HS-27A (cell line): ENCODE data around the gene LOXHD1.

ENCODE experiments used
- DNase-seq: peaks from one replicate; pipeline ENCODE4 v3.0.0-alpha.2; 2012; ENCODE audit warnings: low read depth, missing footprints

LOXHD1 gene

DNA sequence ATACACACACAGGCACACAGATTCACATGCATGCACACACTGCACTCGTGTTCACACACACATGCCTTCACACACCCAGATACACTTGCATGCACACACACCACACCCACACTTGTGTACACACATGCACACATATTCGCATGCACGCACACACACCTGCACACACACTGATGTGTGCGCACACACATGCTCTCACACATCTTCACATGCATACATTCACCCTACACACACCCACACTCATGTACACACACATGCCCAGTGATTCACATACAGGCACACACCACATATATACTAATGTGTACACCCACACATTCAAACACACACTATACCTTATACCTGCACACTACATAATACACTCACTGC is 181.6 kb downstream of the LOXHD1 start:
- DNase-seq, result no peak

DNA sequence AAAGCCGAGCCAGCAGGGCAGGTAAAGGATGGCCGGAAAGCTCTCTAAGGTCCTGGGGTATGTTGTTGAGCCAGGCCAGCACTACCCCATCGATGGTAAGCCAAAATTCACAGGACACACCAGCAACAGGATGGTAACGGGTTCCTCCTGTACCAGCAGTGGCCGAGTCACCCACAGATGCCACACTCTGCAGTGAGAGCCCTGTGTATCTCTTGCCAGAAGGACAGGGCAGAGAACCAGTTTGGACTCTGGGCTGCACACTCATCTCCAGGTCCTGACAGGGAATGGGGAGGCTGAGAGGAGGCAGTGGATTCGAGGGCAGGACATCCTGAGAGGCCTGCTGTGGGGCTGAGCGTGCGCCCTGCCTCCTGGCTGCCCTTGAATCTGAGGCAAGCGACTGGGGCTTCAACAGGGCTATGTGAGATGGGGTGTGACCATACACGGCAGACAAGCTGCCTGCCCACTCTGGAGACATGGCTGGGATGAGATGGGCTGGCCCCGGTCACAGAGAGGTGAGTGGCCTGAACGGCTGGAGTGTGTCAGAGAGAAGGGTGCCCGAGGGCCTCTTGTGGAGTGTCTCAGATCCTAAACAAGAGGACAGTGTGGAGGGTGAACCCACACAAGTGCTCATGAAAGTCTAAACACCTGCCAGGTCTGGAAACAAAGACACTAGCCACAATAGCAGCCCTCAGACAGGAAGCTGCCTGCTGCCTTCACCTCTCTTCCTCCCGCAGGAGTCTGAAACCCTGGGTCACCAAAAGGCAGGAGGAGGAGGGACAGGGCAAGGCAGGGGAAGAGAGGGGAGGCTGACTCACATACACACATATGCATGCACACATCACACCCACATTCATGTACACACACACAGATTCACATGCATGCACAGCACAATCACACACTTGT is 182.3 kb downstream of the LOXHD1 start:
- no peak for DNase-seq

DNA sequence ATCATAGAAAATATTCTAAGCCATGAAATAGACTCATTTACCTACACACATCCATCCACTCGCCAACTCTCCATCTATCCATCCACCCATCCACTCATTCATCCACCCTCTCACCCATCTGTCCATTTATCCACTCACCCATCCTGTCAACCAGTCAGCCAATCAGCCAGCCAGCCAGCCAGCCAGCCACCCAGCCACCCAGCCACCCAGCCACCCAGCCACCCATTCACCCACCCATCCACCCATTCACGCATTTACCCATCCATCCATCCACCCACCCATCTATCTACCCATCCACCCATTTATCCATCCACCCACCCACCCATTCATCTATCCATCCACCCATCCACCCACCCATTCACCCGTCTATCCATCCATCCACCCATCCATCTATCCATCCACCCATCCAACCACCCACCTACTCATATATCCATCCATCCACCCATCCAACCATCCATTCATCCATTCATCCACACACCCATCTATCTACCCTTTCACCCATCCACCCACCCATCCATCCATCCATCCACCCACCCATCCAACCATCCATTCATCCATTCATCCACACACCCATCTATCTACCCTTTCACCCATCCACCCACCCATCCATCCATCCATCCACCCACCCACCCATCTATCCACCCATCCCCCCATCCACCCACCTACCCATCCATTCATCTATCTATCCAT is 185.1 kb downstream of the LOXHD1 start:
- no peak for DNase-seq

DNA sequence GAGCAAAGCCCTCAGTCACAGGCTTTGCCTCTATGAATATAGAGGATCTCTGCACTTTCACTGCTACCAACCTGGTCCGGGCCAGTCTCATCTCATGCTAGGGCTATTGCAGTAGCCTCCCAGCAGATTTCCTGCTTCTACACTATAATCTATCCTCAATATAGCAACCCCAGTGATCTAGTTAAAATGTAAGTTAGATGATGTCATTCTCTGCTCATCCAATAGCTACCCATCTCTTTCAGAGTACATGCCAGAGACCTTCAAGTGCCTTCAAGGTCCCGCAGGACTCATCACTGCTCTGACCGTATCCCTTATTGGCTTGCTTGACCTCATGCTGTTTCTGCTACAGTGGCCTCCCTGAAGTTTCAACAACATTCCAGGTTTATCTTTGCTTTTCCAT is 186.3 kb downstream of the LOXHD1 start:
- no peak for DNase-seq

DNA sequence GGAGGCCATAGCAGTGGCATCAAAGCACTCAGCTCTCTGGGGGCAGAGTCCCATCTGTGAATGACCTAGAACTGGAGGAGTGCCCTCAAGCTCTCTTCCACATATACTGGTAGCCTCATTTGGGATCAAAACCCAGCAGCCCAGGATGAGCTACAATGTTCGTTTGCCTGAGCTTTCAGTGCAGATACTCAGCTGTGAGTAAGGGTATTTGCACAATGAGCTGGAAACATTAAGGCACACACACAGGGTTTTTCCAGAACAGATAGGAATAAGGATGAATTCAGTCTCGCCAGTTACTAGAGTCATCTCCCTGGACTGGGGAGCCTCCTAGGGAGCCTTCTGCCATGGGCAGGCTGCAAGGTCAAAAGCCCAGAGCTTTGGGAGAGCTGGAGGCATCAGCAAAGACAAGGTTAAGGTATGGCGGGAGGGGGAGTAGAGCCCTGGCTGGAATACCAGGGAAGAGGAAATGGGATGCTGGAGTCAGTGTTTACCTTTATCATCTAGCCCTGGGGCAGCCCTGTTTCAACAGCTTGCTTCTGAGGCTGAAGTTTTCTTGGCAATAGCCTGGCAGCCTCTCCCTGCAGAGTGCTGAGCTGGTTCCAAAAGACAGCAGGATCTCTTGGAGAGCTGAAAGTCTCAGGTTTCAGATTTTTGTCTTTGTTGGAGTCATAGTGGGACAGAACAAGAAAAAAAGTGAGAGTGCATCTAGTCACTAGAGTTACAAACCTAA is 187.7 kb downstream of the LOXHD1 start:
- no peak for DNase-seq

DNA sequence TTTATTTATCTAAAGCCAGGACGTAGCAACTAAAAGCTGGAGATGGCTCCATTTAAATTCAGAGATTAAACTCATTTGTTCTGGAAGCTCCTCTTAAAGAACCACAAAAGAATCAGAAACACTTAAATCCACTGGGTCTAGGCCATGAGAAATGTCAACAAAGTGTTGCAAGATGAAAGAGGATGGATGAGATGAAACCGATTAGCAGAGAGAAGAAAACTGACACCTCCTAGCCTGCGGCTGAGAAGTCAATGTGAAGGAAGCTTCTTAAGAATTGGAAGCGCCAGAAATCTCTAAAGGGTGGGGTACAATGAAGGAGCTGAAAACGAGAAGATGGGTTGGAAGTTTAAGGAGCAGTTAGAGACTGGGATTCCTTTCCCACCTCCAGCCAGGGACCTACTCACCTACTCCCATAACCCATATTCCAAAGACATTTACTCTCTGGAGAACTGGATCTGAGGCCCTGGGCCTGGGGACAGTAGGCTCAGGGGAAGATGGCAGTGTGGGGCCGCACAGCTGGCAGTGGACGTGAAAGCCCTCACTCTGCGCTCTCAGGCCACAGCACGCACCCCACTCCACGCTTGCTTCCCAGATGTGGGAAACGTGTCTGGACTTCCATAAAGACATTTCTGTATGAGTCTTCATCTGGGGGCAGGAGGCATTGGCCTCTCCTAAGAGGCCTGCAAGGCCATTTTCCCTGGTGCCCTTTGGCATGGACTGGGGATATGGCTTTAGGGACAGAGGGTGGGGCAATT is 188.4 kb downstream of the LOXHD1 start:
- DNase-seq, result no peak

DNA sequence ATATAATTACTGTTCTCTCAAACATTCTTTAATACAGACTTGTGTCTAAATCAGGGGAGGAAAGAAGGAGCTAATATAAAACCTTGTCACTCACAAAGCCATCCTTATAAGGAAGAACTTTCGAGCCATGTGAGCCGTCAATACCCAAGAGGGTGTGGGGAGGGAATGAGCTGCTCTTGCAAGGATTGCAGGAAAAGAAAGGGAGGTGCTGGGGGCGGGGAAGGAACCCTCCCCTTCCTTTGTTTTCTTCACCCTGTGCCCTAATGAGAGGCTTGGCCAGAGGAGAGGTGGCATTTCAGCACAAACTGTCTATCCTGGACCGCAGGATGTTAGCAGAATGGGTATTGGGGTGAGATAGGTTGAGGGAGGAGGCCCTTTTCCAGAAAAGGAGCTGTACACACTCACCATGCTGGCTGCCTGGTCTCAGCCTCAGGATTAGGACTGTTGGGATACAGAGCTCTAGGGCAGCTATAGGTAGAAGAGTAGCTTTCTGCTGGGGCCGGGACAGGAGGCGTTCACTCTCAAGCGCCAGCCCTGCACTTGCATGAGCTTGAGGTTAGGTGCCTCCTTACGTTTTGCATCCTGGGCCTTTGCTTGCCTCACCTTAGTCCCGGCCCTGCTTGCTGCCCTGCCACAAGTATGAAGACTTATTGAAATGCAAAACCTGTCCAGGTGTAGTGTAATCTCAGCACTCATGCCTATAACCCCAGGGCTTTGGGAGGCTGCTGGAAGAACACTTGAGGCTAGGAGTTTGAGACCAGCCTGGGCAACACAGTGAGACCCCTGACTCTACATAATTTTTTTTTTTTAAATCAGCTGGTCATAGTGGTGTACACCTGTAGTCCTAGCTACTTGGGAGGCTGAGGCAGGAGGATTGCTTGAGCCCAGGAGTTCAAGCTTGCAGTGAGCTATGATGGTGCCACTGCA is 190.5 kb downstream of the LOXHD1 start:
- DNase-seq, result no peak

DNA sequence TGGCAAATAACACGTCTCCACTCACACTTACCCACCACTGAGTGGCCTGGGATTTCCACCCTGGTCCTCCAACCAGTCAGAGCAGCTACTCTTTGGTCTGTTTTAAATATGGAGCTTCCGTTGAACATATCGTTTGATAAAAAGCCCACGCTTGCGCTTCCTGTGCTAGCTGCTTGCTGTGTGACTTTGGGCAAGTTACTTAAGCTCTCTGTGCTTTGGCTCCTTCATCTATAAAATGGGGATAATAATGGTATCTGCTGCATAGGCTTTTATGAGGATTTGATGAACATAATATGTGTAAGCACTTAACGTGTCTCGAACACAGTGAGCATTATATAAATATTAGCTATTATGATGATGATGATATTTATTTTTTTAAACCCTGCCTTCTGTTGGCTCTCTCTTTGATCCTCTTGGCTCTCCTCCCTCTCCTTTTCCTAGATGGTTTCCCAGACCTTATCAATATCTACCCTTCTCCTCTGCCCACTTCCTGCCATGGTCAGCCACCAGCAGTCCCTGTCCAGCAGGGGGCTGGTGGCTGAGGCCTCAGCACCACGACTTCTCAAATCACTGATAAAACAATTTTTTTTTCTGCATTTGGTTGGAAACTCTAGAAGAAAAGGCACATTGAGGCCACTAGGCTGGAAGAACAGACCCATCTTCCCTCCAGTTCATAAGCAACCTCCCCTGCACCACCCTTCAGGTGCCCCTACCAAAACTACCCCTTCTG is 191.9 kb downstream of the LOXHD1 start:
- DNase-seq, result no peak

DNA sequence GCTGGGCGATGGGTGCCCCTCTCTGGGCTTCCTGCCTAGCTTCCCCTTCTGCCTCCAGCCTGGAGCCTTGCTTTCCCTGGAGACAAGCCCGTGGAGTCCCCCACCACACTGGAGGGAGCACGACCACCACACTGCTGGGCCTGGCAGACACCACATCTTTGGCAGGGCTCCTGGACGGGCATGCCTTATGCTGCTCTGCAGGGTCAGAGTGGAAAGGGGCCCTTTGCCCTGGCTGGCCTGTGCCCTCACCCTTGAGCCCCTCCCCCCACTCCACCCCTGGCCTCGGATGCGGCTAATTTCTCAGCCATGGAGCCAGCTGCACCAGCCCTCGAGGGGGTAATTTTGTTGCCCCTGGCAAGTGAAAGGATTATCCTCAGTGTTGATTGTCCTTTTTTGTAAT is 194.5 kb downstream of the LOXHD1 start:
- no peak for DNase-seq

DNA sequence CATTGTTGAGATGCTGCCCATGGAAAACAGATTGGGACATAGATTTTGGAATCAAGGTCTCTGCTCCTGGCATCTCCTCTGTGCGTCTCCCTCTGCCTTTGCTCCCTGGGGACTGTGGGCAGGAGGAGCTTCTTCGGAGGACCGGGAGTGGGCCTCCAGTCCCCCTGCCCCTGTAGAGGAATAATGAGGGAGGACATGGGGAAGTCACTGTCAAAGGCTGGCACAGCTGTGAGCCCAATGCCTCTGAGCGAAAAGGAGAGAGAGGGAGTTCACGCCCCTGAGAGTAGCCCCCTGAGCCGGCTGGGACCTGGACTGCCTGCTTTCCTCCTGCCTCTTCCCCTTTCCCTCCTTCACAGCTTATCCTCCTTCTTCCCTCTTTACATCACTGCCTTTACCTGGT is 195.0 kb downstream of the LOXHD1 start:
- DNase-seq, result no peak

DNA sequence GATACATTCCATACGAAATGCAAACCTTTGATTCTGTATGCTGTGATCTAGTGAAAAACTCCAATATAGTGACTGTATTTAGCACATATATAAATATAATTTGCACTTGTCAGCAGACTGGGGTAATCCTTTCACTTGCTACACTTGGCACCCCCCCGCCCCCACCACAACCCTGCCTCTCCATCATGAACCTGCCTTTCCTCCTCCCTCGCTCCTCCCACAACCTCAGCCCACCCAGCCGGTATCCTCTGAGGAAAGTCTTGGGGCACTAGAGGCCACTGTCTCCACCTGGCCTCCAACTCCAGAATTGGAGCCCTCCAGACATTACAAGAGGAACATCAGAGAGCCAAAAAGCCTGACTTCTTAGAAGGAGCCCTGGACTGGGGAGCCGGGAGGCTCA is 196.3 kb downstream of the LOXHD1 start:
- DNase-seq, result no peak

DNA sequence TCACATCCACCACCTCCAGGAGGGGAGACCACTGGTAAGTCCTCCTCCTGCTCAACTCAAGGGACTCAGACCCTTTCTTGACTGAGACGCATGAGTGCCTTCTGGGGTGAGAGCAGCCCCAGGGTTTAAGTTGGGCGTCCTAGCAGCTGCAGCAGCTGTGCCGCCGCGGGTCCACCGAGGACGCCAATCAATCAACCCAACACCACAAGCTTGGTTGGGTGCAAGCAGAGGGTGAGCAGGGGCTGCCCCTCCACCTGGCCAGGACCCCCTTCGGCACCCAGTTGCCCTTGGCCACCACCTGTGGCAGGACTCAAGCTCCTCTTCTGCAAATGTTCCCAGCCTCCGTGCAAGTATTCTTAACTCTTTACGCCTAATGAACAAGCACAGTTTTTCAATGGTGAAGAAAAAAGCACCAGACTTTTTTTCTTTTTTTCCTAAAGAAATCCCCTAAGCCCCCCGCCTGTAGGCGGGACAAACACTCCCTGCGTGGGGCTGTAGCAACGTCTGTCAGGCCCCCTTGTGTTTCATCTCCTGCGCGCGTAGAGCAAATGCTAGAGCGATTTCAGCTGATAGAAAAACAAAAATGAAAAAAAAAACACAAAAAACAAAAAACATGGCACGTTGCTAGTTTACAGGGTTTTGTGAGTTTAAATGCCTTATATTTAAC is 197.1 kb downstream of the LOXHD1 start:
- no peak for DNase-seq

DNA sequence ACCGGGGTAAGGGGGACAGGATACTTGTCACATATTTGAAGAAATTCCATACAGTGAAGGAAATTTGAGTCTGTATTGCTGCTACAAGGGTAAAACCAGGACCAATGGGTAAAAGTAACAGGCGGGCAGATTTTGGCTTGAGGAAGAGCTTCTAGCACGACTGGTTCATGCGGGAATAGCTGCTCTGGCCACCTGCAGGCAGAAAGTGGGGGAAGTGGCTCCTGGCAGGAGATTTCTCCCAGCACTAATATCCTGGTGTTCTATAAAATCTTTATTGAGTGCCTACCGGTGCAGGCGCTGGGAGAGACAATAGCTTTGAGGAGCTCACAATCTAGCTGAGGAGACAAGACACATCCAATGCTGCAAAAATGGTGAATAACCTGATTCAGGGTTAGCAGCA is 198.5 kb downstream of the LOXHD1 start:
- DNase-seq, result no peak

DNA sequence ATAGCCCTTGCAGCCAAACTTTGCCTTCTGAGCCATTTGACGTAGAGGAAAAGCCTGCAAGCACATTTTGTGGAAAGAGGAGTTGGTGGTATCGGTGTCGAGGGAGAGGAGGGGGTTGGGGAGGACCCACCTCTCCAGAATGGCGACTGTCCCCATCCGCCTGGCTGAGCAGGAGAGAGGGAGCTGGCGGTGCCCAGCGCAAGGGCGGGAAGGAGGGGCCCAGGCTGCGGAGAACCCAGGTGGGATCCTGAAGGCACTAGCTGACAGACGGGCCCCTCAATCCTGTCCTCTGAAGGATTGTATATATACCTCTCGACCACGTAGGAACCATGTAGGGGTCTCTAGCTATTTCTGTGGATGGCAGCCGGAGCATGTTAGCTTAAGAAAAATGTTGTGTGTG is 200.3 kb downstream of the LOXHD1 start:
- DNase-seq, result no peak

DNA sequence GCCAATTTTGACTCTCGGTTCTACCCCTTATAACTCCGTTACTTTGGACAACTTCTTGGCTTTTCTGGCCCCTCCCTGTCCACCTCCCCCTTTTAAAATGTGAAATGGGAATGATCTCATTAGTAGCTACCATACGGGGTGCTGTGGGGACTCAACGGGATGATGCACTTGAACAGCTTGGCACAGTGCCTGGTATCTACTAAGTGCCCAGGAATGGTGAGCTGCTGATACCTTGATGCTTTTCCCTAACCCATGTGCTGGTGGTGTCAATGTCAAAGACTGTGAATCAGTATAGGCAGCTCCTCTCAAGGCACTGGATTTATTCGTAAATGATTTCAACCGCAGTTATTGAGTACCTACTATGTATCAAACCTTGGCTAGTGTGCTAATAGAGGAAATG is 204.2 kb downstream of the LOXHD1 start:
- DNase-seq, result peak; percentile 1

DNA sequence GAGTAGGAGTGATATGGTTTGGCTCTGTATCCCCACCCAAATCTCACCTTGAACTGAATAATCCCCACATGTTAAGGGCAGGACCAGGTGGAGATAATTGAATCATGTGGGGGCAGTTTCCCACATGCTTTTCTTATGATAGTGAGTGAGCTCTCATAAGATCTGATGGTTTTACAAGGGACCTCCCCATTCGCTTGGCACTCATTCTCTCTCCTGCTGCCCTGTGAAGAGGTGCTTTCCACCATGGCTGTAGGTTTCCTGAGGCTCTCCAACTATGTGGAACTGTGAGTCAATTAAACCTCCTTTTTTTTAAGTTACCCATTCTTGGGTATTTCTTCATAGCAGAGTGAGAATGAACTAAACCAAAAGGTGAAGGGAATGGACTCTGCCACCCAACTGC is 207.5 kb downstream of the LOXHD1 start:
- DNase-seq, result no peak

DNA sequence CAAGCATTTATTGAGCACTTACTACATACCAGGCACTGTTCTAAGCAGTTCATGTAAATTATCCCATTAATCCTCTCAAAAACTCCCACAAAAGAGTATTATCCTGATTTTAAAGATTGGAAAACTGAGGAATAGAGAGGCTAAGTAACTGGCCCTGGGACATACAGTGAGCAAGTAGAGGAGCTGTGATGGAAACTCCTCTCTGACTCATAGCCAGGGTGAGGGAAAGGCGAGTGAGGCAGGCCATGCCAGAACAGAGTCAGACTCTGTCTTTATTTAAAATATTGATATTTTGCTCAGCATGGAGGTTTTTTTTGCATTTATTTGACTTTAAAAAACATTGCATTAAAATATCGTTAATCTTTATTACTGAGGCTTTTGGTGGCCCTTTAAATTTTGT is 208.0 kb downstream of the LOXHD1 start:
- DNase-seq, result no peak

DNA sequence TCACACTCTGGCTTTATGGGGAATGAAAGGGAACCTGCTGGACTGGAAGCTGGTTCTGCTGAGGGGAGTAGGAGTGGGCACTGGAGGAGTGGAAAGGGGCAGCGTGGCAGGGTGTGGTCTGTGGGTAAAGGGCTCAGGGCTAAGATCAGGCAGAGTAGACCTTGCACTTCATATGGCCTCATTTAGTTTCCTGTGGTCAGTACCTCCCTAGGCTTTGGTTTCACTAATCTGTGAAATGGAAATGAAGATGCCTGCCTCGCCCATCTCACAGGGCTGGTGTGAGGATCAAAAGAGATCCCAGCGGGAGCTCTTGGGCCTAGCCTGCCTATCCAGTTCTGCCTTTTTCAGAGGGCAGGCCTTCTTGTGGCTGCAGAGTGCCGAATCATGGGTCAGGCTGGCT is 208.7 kb downstream of the LOXHD1 start:
- no peak for DNase-seq

DNA sequence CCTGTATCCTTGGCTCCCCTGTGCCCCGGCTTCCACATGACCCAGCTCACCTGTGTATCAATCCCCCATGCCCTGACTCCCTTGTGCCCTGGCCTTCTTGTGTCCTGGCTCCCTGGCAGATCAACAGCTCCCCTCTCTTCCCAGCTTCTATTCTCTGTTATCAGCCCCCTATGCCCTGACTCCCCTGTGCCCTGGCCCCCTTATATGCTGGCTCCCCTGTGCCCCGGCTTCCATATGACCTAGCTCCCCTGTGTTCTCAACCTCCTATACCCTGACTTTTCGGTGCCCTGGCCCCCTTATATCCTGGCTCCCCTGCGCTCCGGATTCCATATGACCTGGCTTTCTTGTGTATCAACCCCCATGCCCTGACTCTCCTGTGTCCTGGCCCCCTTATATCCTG is 209.2 kb downstream of the LOXHD1 start:
- DNase-seq, result no peak

DNA sequence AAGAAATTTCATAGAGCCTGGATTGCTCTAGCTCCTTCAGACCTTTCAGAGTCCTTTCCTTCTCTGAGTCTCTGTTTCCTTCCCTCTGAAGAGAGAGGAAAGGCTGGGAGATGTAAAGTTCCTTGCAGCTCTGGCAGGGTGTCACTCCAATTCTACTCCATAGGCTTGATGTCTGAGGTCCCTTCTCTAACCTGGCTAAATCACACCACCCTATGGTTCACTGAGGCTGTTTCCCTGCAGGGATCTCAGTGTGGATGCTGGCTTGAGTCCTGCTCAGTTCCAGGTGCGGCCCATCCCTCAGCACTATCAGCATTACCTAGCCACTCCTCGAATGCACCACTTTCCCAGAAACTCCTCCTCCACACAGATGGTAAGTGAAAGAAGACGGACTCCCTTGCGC is 209.7 kb downstream of the LOXHD1 start:
- no peak for DNase-seq
